Measurements from ENCODE around the gene MTUS2. TPM values are rescaled to one million over a fixed set of nuclear protein-coding genes. Genes with fewer than 3 reads are reported as not detected.

MTUS2 gene
- total RNA-seq, 1 donor from 2014 or later, result not detected

DNA sequence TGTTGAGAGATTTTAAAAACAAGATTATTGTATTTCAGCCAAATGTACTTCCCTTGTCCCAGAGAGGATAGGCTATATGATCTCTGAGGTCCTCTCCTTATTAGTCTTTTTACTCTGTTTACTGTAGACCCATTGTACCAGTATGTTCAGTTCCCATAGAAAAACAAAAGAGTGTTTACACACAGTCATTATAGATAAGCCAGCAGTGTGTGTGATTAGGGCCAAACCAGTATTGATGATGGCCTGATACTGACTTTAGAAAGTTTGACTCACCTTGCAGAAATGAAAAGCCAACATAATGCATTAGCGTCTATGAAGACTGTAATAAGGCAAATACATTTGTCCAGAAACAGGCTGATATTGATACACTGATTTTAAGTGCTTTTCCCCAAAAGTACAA lies 6.2 kb downstream of the MTUS2 start:
- Mint-ChIP-seq H3K4me3 (no peak overlapping the region), H3K27me3 (ENCODE audit: insufficient read depth) (peaks cover 24% of the 10 kb centered on the region), H3K27ac (no peak overlapping the region), H3K36me3 (ENCODE audit: low read depth) (no peaks in the 10 kb centered on the region), H3K9me3 (peaks cover 42% of the 10 kb centered on the region), H3K4me1 (ENCODE audit: low read depth) (no peaks in the 10 kb centered on the region)
- intact Hi-C loops (cut with micrococcal nuclease), result no loop called here
- DNase-seq (ENCODE audit: low spot score), result no peak

DNA sequence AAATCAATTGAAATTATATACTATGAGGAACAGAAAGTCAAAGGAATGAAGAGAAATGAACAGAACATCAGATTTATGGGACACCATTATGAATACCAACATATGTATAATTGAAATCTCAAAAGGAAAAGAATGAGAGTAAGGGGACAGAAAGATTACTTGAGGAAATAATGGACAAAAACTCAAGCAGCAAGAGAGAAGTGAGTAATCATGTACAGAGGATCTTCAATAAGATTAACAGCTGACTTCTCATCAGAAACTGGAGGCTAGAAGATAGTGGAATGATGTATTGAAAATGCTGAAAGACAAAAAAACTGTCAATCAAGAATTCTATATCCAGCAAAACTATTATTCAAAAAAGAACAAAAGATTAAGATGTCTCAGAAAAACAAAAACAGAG lies 10.4 kb downstream of the MTUS2 start:
- Mint-ChIP-seq H3K4me1 (ENCODE audit: low read depth) (no peaks in the 10 kb centered on the region), H3K27me3 (ENCODE audit: insufficient read depth) (peaks cover 2% of the 10 kb centered on the region), H3K4me3 (no peak overlapping the region), H3K27ac (no peak overlapping the region), H3K9me3 (peaks cover 27% of the 10 kb centered on the region), H3K36me3 (ENCODE audit: low read depth) (no peaks in the 10 kb centered on the region)
- DNase-seq (ENCODE audit: low spot score), result no peak
- intact Hi-C loops (cut with micrococcal nuclease), result no loop called here

GRCh38 chr13:28831117-28831516 lies 11.0 kb downstream of the MTUS2 start:
- peaks cover 2% of the 10 kb centered on the region for H3K27me3 Mint-ChIP-seq (ENCODE audit: insufficient read depth)
- no peaks in the 10 kb centered on the region for H3K36me3 Mint-ChIP-seq (ENCODE audit: low read depth)
- peaks cover 27% of the 10 kb centered on the region for H3K9me3 Mint-ChIP-seq
- H3K27ac Mint-ChIP-seq, result no peak overlapping the region
- intact Hi-C loops (cut with micrococcal nuclease), result no loop called here
- DNase-seq (ENCODE audit: low spot score), result no peak
- H3K4me1 Mint-ChIP-seq (ENCODE audit: low read depth), result no peaks in the 10 kb centered on the region
- H3K4me3 Mint-ChIP-seq, result no peak overlapping the region

DNA sequence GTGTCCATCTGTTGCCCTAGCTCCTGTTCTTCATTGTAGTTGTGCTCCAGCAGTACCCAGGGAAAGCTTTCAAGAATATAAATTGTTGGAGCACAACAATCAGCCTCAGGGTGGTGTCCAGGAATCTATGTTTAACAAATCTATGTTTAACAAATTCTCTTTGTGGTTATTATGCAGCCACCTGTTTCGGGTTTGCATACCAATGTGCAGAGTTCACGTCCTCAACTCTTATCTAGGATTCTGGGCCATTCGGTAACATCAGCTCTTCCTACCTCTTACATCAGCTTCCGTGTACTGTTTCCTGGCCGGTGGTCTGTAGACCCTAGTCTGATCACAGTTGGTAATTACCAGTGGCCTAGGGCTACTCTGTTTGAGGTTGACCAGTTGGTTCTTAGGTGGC lies 17.0 kb downstream of the MTUS2 start:
- intact Hi-C loops (cut with micrococcal nuclease), result no loop called here
- H3K4me3 Mint-ChIP-seq, result no peak overlapping the region
- DNase-seq (ENCODE audit: low spot score), result no peak
- H3K36me3 Mint-ChIP-seq (ENCODE audit: low read depth), result no peaks in the 10 kb centered on the region
- H3K4me1 Mint-ChIP-seq (ENCODE audit: low read depth), result no peaks in the 10 kb centered on the region
- peaks cover 2% of the 10 kb centered on the region for H3K27me3 Mint-ChIP-seq (ENCODE audit: insufficient read depth)
- H3K27ac Mint-ChIP-seq, result no peak overlapping the region
- no peaks in the 10 kb centered on the region for H3K9me3 Mint-ChIP-seq

DNA sequence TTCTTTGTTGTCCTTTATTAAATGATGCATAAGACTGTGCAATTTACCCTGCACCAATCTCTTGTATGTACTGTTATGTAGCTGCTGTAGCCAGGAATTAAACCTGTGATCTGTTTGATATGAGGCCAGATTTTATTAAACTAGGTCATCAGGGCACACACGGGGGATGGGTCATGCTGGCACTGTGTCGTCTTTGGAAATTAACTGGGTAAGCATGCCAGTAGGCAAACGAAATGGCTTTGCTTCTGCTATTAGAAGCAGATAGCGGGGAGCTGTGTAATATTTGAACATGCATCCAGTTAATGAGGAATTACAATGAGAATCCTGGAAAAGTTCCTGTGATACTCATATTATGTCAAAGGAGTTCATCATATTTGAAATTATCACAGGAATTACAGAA lies 23.5 kb downstream of the MTUS2 start:
- intact Hi-C loops (cut with micrococcal nuclease), result no loop called here
- H3K9me3 Mint-ChIP-seq, result no peaks in the 10 kb centered on the region
- H3K27ac Mint-ChIP-seq, result no peak overlapping the region
- no peak overlapping the region for H3K4me3 Mint-ChIP-seq
- DNase-seq (ENCODE audit: low spot score), result no peak
- H3K36me3 Mint-ChIP-seq (ENCODE audit: low read depth), result no peaks in the 10 kb centered on the region
- no peaks in the 10 kb centered on the region for H3K27me3 Mint-ChIP-seq (ENCODE audit: insufficient read depth)
- H3K4me1 Mint-ChIP-seq (ENCODE audit: low read depth), result no peaks in the 10 kb centered on the region

- H3K27me3 Mint-ChIP-seq (ENCODE audit: insufficient read depth), result peaks cover 3% of the 10 kb centered on the region
- DNase-seq (ENCODE audit: low spot score), result no peak
- no peaks in the 10 kb centered on the region for H3K9me3 Mint-ChIP-seq
- intact Hi-C loops (cut with micrococcal nuclease), result no loop called here
- no peak overlapping the region for H3K4me3 Mint-ChIP-seq
- H3K36me3 Mint-ChIP-seq (ENCODE audit: low read depth), result no peaks in the 10 kb centered on the region
- no peak overlapping the region for H3K27ac Mint-ChIP-seq
- H3K4me1 Mint-ChIP-seq (ENCODE audit: low read depth), result no peaks in the 10 kb centered on the region
Observed at GRCh38 chr13:28849441-28849840, 29.3 kb downstream of the MTUS2 start.

DNA sequence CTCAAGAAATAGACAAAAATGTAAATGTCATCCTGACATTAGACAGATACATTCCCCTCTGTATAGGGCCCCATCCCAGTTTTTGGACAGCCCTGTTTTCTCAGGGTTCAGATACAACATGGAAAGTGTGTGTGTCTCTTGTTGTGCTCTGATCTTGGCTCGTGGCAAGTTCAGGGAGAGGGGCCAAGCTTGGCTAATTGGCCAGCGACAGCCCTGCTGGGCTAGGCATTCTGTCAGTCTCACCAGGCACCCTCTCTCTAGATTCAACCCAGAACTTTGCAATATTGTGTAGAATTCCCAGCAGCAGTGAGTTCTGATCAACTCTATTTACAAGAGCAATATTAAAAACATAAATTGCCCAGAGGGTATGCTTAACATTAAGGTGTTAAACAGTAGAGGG lies 30.1 kb downstream of the MTUS2 start:
- no peak for DNase-seq (ENCODE audit: low spot score)
- Mint-ChIP-seq H3K27ac (no peak overlapping the region), H3K4me3 (no peak overlapping the region), H3K36me3 (ENCODE audit: low read depth) (no peaks in the 10 kb centered on the region), H3K27me3 (ENCODE audit: insufficient read depth) (peaks cover 3% of the 10 kb centered on the region), H3K4me1 (ENCODE audit: low read depth) (no peaks in the 10 kb centered on the region), H3K9me3 (no peaks in the 10 kb centered on the region)
- intact Hi-C loops (cut with micrococcal nuclease), result no loop called here

GRCh38 chr13:28851422-28851821 lies 31.3 kb downstream of the MTUS2 start:
- no peaks in the 10 kb centered on the region for H3K9me3 Mint-ChIP-seq
- H3K4me3 Mint-ChIP-seq, result no peak overlapping the region
- H3K36me3 Mint-ChIP-seq (ENCODE audit: low read depth), result no peaks in the 10 kb centered on the region
- no peak for DNase-seq (ENCODE audit: low spot score)
- peaks cover 3% of the 10 kb centered on the region for H3K27me3 Mint-ChIP-seq (ENCODE audit: insufficient read depth)
- H3K27ac Mint-ChIP-seq, result no peak overlapping the region
- intact Hi-C loops (cut with micrococcal nuclease), result no loop called here
- H3K4me1 Mint-ChIP-seq (ENCODE audit: low read depth), result no peaks in the 10 kb centered on the region

- intact Hi-C loops (cut with micrococcal nuclease), result no loop called here
- Mint-ChIP-seq H3K36me3 (ENCODE audit: low read depth) (no peaks in the 10 kb centered on the region), H3K4me1 (ENCODE audit: low read depth) (no peaks in the 10 kb centered on the region), H3K4me3 (no peak overlapping the region), H3K27ac (no peak overlapping the region), H3K9me3 (no peaks in the 10 kb centered on the region), H3K27me3 (ENCODE audit: insufficient read depth) (peaks cover 3% of the 10 kb centered on the region)
- DNase-seq (ENCODE audit: low spot score), result no peak
Observed at GRCh38 chr13:28854657-28855056, 34.5 kb downstream of the MTUS2 start.

DNA sequence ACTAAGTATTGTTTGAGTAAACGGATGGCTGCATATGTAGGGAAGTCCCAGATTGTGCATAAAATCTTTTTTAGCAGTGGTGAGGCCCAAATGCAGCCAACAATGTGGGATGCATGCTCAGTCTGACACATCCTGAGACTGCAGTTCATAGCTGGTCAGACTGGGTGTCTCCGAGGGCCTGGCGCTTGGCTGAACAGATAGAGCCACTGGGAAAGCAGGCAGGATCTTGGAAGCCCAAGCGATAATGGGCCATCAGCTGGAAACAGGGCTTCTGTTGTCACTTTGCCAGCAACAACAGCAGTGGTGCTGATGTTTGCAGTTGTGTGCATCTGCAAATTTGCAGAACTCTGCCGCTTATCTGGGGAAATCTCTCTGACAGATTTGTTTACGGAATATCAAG lies 36.1 kb downstream of the MTUS2 start:
- Mint-ChIP-seq H3K9me3 (no peaks in the 10 kb centered on the region), H3K4me1 (ENCODE audit: low read depth) (no peaks in the 10 kb centered on the region), H3K36me3 (ENCODE audit: low read depth) (no peaks in the 10 kb centered on the region), H3K27ac (no peak overlapping the region), H3K4me3 (no peak overlapping the region), H3K27me3 (ENCODE audit: insufficient read depth) (peaks cover 3% of the 10 kb centered on the region)
- intact Hi-C loops (cut with micrococcal nuclease), result no loop called here
- DNase-seq (ENCODE audit: low spot score), result no peak

DNA sequence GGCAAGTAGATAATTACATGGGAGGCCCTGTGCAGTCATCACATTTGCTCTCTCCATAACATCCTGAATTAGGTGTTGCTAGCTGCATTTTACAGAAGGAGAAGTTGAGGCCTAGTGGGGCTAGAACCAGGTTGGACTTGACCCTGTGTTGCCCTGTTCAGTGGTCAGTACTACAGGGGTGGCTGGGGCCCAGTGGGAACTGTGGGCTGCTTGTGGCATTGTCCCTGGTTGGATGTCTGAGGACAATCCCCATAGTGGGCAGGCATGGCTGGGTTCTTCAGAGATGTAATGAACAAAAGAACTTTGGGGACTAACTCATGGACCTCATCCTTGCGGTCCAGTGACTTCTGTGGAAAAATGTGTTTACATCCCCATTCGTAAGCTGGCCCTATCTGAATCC lies 38.9 kb downstream of the MTUS2 start:
- intact Hi-C loops (cut with micrococcal nuclease), result no loop called here
- H3K4me3 Mint-ChIP-seq, result no peak overlapping the region
- H3K27ac Mint-ChIP-seq, result no peak overlapping the region
- H3K27me3 Mint-ChIP-seq (ENCODE audit: insufficient read depth), result no peaks in the 10 kb centered on the region
- no peaks in the 10 kb centered on the region for H3K4me1 Mint-ChIP-seq (ENCODE audit: low read depth)
- H3K9me3 Mint-ChIP-seq, result no peaks in the 10 kb centered on the region
- no peaks in the 10 kb centered on the region for H3K36me3 Mint-ChIP-seq (ENCODE audit: low read depth)
- DNase-seq (ENCODE audit: low spot score), result no peak

GRCh38 chr13:28859717-28860116 lies 39.6 kb downstream of the MTUS2 start:
- intact Hi-C loops (cut with micrococcal nuclease), result no loop called here
- Mint-ChIP-seq H3K36me3 (ENCODE audit: low read depth) (no peaks in the 10 kb centered on the region), H3K27me3 (ENCODE audit: insufficient read depth) (no peaks in the 10 kb centered on the region), H3K9me3 (no peaks in the 10 kb centered on the region), H3K27ac (no peak overlapping the region), H3K4me3 (no peak overlapping the region), H3K4me1 (ENCODE audit: low read depth) (no peaks in the 10 kb centered on the region)
- DNase-seq (ENCODE audit: low spot score), result no peak

GRCh38 chr13:28864544-28864943 lies 44.4 kb downstream of the MTUS2 start:
- intact Hi-C loops (cut with micrococcal nuclease), result no loop called here
- H3K4me1 Mint-ChIP-seq (ENCODE audit: low read depth), result no peaks in the 10 kb centered on the region
- no peak for DNase-seq (ENCODE audit: low spot score)
- H3K36me3 Mint-ChIP-seq (ENCODE audit: low read depth), result no peaks in the 10 kb centered on the region
- H3K9me3 Mint-ChIP-seq, result no peaks in the 10 kb centered on the region
- no peak overlapping the region for H3K4me3 Mint-ChIP-seq
- H3K27ac Mint-ChIP-seq, result no peak overlapping the region
- no peaks in the 10 kb centered on the region for H3K27me3 Mint-ChIP-seq (ENCODE audit: insufficient read depth)

DNA sequence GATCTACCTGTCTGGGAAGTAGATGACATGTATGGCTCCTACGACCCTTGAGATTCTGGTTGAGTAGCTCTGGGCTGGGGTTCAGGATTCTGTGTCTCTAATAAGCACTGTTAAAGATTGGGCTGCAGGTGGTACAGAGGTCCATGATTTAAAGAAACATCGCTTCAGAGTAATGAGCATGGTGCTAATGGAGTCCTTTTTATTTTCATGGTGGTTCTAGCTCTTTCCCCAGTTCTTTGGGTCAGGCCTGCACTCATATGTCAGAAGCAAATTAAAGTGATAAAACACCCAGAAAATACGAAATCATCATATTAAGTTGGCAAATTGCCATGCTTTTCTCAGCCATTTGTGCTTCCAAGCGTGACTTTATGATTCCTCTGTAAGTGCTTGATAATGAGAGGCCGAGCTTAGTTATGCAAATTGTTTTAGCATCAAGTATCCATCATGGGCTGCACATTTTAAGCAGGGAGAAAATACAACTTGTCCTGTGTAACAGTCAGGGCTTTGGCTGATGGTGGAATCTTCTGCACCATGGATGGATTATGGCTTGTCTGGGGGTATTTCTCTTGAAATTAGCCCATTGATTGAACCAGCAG lies 45.1 kb downstream of the MTUS2 start:
- Mint-ChIP-seq H3K4me1 (ENCODE audit: low read depth) (no peaks in the 10 kb centered on the region), H3K9me3 (no peaks in the 10 kb centered on the region), H3K36me3 (ENCODE audit: low read depth) (no peaks in the 10 kb centered on the region), H3K27me3 (ENCODE audit: insufficient read depth) (no peaks in the 10 kb centered on the region), H3K27ac (no peak overlapping the region), H3K4me3 (no peak overlapping the region)
- intact Hi-C loops (cut with micrococcal nuclease), result no loop called here
- no peak for DNase-seq (ENCODE audit: low spot score)
